Amygdala (tissue), 56 donors: Measurements from ENCODE around the gene C1orf232.

Source experiments
- DNase-seq, 56 donors: peaks; one replicate each; lab custom pipeline; 2025; lab: John Stamatoyannopoulos, UW

Gene C1orf232

DNA sequence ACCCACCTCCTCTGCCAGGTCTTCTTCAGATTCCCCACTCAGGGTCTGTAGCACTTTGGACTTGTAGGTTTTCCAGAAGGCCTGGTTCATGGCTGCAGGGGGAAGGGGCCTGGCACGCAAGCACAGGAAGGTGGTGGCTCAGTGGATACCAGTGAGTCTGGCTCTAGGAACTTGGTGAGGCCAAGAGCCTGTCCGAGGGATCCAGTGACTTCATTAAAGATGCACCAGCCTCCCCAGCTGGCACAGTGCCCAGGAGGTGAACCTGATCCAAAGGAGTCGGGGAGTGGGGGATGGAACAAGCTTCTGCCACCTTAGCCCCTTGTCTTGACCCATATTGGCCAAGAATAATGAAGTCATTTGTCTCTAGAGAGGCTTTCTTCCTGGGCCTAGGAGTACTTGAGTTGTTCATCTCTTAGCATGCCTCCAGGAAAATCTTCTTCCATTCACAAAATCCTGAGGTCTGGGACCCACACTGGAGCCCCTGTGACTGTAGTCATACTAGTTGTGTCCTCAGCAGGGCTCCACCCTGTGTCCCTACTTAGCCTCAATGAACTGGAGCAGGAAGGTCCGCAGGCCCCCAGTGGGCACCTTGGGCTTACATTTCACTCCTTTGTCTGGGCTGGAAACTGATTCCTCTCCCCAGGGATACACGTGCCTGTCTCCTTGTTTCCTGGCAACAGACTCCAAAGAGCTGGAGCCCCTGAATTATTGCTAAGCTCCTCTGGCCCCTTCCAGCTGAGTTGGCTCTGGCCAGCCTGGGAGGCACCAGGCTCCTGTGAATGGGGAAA is at the start of gene C1orf232:
Gene C1orf232 (minus strand): TSS at position 554 of the 788 bp plus-strand sequence. CDS start 464 bp downstream, at position 90.
- DNase-seq = peak in 2 of 56 donors; percentile 7 to 32

DNA sequence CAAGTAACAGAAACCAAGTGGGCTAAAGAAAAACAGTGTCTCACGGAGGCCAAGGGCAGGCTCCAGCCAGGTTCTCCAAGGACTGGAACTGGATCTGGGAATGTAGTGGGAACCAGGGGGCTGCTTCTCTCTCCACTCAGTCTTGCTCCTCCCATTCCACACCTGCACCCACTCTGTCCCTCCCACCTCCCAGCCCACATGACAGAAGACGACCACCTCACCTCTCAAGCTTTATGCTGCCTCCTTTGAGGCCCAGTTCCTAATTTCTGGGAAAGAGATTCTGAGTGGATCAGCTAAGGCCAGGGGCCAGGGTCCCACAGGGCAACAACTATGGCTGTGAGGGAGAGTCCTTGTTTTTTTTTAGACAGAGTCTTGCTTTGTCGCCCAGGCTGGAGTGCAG is 46.5 kb upstream of the C1orf232 start:
- DNase-seq = no peak

DNA sequence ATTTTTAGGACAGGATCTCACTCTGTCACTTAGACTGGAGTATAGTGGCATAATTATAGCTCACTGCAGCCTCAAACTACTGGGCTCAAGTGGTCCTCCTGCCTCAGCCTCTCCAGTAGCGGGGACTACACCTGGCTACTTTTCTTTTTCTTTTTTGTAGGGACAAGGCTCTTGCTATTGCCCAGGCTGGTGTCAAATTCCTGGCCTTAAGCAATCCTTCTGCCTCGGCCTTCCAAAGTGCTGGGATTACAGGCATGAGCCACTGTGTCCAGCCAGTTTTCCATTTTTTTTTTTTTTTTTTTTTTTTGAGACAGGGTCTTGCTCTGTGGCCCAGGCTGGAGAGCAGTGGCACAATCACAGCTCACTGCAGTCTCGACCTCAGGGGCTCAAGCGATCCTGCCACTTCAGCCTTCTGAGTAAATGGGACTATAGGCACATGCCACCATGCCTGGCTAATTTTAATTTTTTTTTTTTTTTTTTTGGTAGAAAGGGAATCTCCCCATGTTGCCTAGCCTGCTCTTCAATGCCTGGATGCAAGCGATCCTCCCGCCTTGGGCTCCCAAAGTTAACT is 44.7 kb upstream of the C1orf232 start:
- no peak for DNase-seq

DNA sequence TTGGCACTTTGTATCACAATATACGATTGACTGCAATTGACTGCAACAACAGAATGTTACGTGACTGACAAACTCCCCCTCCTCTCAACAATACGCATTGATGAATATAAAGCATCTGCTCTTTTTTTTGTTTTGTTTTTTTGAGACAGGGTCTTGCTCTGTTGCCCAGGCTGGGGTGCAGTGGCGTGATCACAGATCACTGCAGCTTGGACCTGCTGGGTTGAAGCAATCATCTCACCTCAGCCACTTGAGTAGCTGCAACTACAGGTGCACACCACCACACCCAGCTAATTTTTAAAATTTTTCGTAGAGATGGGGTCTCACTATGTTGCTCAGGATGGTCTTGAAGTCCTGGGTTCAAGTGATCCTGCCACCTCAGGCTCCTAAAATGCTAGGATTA is 44.0 kb upstream of the C1orf232 start:
- no peak for DNase-seq

DNA sequence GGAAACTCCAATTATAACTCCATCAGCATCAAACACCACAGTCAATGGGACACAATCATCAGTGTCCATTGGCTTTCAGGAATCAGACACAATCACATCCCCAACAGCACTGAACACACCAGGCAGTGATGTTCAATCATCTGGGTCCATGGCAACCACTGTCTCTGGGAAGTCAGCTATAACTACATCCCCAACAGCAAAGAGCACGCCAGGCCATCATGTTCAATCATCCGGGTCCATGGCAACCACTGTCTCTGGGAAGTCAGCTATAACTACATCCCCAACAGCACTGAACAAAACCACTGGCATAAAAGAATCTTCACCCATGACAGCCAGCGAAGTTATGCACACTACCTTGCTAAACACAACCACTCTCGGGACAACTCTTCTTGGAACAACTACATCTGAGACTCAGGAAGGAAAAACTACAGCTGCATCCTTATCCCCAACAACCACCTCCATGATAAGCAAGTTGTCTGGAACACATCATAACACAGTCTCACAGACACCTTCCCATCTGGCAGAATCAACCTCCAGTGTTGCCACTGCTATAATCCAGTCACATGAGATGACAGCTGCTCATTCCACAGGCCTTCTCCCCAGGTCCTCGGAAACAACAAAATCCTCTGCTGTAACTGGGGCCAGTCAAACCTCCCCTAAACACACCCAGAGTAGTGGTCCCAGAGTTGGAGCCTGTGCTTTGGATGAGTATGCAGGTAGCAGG is 41.5 kb upstream of the C1orf232 start:
- no peak for DNase-seq

DNA sequence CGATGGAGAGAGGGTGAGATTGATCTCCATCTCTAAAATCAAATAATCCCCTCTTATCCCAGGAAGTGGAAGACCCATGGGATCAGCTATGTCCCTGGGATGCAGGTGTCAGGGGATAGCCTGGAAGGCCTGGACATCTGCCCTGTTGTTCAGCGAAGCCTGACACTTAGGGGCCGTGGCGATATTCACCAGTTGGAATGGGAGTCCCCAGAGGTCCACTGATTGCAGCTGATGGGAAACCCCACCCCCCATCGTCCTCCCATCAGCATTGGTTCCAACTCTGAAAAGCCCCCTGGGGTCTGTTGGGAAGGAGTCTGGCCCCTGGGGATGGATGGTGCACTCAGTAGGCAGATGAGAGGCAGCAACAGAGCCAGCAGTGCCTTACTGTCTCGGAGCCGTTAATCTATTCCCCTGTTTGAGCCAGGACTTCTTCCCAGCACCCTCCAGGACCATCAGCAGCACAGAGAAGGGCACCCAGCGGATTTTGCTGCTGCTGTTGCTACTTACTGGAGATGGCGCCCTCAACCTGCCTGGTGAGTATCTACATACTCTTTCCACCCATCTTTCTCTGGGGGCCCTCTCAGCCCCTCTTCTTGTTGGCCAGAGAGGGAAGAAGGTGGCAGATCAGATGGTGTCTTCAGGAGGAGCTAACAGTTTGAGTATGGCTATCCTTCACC is 35.0 kb upstream of the C1orf232 start:
- no peak for DNase-seq

DNA sequence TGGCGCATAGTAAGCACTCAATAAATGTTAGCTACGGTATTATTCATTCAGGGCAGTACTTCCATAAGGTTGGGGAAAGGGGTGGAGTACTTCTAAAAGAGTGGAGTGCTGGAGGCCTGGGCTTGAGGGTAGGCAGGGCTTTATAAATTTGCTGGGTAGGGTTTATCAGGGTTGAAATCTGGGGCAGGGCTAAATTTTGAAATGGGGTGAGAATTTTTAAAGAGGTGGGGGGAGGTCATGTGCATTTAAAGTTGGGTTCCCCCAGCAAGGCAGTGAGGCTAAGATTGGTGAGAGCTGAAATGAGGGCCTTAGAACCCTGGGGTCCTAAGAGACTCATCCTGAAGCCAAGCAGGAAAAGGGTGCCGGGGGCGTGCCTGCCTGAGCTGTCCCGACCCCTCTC is 31.6 kb upstream of the C1orf232 start:
- DNase-seq = no peak

DNA sequence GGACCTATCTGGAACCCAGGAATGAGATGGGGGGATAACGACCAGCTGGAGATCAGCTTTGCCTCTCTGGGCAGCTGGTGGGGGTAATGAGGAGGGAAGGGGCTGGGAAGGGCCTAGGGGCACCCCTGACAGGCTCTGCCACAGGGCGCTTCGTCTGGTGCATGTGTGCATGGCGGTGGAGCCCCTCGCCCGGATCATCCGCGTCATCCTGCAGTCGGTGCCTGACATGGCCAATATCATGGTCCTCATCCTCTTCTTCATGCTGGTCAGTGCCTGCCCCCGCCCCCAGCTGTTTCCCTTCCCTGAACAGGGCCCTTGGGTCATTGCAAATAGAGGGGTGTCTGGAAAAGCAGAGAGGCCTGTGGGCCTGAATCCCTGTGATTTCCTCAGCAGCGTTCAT is 29.1 kb upstream of the C1orf232 start:
- no peak for DNase-seq

DNA sequence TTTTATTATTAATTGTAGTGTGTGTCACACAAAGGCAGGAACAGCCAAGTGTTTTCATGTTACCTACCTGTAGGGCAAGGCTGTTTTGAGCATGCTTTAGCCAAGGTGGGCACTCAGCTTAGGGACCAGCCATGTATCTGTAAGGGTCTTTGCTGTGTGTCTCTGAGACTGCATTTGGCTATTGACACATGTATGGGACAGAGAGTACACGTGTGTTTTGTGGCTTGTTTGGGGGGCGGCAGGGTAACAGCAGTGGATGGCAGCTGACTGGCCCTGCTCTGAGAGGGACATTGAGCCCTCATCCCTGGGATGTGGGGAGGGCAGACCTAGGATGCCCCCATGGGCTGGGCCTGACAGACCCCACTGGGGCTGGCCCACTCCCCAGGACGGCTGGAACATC is 28.5 kb upstream of the C1orf232 start:
- no peak for DNase-seq

DNA sequence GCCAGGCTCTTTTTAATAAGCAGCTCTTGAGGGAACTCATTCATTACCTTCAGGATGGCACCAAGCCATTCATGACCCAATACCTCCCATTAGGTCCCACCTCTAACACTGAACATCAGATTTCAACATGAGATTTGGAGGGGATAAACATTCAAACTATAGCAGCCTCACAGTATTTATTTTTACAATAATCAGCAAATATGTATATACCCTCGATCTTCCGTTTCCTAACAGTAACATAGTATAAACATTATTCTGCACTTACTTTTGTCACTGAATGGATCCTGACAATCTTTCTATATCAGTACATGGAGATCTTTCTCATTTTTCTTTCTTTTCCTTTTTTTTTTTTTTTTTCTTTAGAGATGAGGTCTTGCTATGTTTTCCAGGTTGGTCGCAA is 27.0 kb upstream of the C1orf232 start:
- DNase-seq = no peak

DNA sequence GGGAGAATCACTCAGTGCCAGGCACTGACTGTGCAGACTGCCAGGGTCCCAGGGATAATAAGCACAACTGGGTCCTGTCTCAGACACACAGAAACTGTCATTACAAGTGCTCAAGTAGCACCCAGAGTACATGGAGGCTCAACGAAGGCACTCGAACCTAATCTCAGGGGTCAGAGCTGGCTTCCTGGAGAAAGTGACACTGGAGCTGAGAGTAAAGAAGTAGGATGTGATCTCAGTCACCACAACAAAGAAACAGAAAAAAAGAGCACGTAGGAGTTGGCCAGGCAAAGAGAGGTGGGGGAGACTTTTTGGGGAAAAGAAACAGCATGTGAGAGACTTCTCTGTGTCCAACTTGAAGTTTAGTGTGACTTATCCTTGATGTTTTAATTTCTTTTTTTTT is 23.0 kb upstream of the C1orf232 start:
- no peak for DNase-seq

DNA sequence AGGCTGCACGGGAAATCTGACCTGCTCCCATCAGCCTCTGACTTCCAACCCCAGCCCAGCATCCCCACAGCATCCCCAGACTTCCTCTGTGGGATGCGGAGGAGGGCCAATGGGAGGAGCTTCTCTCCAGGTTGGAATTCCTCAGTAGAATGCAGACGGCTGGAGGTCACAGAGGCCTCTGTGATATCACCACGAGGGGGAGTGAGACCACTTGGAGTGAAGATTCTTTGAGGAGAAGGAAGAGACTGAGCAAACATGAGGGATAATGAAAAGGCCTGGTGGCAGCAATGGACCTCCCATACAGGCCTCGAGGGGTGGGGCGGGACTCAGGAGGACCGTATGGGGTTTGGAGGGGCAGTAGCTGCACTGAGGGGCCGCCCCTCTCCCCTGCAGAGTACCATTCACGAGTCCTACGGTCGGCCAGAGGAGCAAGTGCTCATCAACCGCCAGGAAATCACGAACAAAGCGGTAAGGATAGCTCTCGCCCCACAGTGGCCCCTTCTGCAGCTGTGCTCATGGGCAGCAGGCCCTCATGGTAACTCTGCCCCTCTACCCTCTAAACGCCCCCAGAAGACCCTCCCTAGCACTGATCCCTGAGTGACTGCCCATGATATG is 21.7 kb upstream of the C1orf232 start, which contains the start of gene CATSPER4:
Gene CATSPER4 (plus strand): TSS at position 230 of the 615 bp plus-strand sequence. CDS start 26 bp downstream, at position 256.
- peak in 1 of 56 donors; percentile 33 for DNase-seq

DNA sequence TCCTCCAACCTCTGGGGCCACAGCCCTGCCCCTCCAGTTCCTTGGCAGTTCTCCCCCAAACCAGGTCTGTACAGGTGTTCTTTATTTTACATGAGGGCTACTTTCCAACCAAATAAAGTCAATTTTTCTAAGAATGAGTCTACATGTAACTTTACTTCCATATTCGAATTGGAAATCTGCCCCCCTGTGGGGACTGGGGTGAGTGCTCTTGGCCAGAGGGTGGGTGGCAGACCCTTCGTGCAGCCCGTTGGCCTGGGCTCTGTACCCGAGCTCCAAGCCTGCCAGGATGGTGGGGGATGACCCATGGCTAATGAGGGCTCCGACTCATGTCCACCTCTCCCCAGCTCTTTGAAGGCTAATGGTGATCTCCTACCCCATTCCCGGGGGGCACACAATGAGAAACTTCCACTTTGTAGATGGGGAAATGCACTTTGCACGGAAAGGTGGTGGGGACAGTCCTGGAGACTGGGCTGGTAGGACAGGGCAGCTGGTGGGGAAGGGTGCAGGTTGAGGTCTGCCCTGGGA is 21.1 kb upstream of the C1orf232 start:
- DNase-seq = no peak

DNA sequence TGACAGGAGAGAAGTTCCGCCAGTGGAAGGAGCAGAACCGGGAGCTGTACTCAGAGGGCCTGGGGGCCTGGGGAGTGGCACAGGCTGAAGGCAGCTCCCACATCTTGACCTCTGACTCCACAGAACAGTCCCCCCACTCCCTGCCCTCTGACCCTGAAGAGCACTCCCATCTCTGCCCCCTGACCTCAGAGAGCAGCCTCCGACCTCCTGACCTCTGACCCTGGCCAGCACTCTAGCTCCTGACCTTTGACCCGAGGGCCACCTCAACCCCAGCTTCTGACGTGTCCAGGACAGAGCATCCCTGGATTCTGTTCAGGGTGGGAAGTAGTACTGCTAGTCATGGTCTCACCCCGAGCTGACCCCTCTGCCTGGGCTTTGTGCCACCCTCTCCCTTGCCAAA is 20.6 kb upstream of the C1orf232 start:
- peak in 2 of 56 donors; percentile 10 to 41 for DNase-seq

DNA sequence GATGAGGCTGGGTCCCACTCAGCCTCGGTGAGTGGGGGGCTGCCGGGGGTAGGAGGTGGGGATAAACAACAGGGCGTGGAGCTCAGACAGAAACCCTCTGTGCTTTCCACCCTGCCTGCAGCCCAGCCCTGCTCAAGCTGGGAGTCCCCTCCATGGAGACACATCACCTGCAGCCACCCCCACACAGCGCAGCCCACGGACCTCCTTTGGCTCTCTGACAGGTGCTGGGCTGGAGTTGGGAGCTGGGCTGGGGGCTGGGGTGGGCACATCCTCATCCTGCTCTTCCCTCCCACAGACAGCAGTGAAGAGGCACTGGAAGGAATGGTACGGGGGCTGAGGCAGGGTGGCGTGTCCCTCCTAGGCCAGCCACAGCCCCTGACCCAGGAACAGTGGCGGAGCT is 19.7 kb upstream of the C1orf232 start:
- DNase-seq = no peak

DNA sequence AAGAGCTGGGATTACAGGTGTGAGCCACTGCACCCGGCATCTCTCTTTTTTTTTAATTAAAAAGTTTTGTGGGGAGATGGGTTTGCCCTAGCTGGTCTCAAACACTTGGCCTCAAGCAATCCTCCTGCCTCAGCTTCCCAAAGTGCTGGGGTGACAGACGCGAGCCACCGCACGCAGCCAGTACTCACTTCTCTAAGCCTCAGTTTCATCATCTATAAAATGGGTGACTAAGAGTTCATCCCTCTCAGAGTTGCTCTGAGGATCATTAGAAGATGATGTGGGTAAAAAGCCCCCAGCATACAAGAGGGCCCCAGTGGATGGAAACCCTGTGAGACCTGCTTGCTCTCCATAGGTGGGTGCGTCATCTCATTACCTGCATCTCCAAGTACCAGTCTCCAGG is 19.1 kb upstream of the C1orf232 start:
- no peak for DNase-seq

DNA sequence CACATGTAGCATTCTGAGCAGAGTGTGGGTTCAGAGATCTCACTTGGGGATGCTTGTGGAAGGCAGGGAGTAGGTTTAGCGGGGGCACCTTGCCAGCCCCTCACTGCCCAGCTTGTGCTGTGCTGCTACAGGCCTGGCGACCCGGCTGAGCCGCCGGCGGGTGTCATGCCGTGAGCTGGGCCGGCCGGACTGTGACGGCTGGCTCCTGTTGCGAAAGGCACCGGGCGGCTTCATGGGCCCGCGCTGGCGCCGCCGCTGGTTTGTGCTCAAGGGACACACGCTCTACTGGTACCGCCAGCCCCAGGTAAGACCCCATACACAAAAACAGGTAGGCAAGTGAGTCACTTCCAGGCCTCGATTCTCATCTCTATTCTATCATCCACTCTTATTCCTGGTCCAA is 16.1 kb upstream of the C1orf232 start:
- DNase-seq = no peak

DNA sequence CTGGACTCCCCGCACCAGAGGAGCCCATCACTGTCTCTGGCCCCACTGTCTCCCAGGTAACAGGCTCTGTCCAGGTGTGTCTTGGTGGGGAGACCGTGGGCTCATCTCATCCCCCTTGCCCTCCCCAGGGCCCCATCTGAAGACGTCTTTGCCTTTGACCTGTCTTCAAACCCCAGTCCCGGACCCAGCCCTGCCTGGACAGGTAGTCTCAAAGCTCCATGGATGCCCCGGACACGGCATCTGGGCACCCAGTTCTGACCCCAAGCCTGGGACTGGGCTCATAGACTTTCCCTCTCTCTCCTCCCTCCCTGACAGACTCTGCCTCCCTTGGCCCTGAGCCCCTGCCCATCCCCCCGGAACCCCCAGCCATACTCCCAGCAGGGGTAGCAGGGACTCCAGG is 15.3 kb upstream of the C1orf232 start:
- no peak for DNase-seq

DNA sequence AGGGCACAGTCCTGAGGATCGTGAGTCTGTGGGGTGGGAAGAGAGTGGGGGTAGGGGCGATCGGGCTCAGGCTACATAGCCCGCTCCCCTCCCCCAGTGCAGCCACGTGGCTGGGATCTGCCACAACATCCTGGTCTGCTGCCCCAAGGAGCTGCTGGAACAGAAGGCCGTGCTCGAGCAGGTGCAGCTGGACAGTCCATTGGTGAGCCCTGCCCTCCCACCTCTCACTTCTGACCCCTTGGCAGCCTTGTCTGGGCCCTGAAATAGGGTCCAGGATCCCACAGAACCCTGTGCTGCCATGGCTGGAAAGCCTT is 13.6 kb upstream of the C1orf232 start:
- DNase-seq = no peak

DNA sequence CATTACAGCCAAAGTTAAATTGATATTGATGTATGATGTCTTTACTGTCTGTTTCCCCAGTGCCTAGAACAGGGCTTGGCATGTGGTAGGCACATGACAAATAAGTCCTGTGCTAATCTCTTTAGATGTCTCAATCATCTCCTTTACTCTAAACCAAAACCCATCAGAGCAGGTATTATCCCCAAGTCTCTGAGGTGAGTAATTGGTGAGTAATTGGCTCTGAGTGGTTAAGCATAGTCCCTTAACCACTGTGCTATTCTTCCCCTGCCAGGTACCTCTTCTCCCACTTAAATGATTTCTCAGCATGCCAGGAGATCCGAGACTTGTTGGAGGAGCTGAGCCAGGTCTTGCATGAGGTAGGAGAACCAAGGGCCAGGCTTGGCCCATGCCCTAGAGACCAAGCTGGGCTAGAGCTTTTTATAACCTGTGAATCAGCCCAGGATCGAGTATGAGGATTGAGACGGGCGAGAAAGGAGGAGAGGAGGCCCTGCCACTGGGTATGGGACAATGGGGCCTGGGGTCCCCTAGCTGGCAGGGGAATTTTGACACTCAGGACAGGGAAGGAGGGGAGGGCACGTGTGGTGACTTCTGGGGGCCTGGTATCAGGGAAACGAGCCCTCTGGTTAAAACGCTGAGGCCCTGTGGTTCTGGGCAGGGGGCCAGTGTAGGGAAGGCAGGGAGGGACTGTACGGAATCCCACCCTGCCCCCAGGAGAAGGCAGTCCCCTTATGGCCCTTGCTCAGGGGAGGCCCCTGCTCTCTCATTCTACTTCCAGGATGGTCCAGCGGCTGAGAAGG is 13.0 kb upstream of the C1orf232 start:
- DNase-seq = no peak
